Globus pallidus (tissue), 1 donor: ENCODE results near the gene CCDC34.

ENCODE experiments used
- DNase-seq: peaks from one replicate; pipeline ENCODE4 v3.0.0-alpha.2; 2015; ENCODE audit warnings: low spot score

CCDC34 gene

GRCh38 chr11:27362749-27363575 lies at the start of gene CCDC34:
CCDC34 (minus strand) TSS chr11:27363215; CDS start chr11:27363194, 21 bp downstream.
- DNase-seq, result peak; percentile 85

- no peak for DNase-seq
Measured at GRCh38 chr11:27412192-27412691, 49.2 kb upstream of the CCDC34 start.

GRCh38 chr11:27411328-27411727 lies 48.3 kb upstream of the CCDC34 start:
- DNase-seq, result no peak

GRCh38 chr11:27410272-27410671 lies 47.3 kb upstream of the CCDC34 start:
- DNase-seq, result no peak

- no peak for DNase-seq
Measured at GRCh38 chr11:27409742-27410141, 46.7 kb upstream of the CCDC34 start.

GRCh38 chr11:27409049-27409448 lies 46.0 kb upstream of the CCDC34 start:
- no peak for DNase-seq

GRCh38 chr11:27408246-27408800 lies 45.3 kb upstream of the CCDC34 start:
- no peak for DNase-seq

- no peak for DNase-seq
Measured at GRCh38 chr11:27406498-27407354, 43.7 kb upstream of the CCDC34 start.

- peak; percentile 29 for DNase-seq
Measured at GRCh38 chr11:27405134-27405533, 42.1 kb upstream of the CCDC34 start.

- no peak for DNase-seq
Measured at GRCh38 chr11:27404427-27404826, 41.4 kb upstream of the CCDC34 start.

- no peak for DNase-seq
Measured at GRCh38 chr11:27403195-27403594, 40.2 kb upstream of the CCDC34 start.

- no peak for DNase-seq
Measured at GRCh38 chr11:27402450-27402849, 39.4 kb upstream of the CCDC34 start.

- no peak for DNase-seq
Measured at GRCh38 chr11:27401833-27402316, 38.9 kb upstream of the CCDC34 start.

- no peak for DNase-seq
Measured at GRCh38 chr11:27401280-27401832, 38.3 kb upstream of the CCDC34 start.

- no peak for DNase-seq
Measured at GRCh38 chr11:27398400-27398770, 35.4 kb upstream of the CCDC34 start.

GRCh38 chr11:27397624-27398399 lies 34.8 kb upstream of the CCDC34 start:
- no peak for DNase-seq

GRCh38 chr11:27396259-27396839 lies 33.3 kb upstream of the CCDC34 start:
- DNase-seq, result no peak

- no peak for DNase-seq
Measured at GRCh38 chr11:27395556-27396258, 32.7 kb upstream of the CCDC34 start.

GRCh38 chr11:27394781-27395228 lies 31.8 kb upstream of the CCDC34 start:
- no peak for DNase-seq
